ENCODE data around the gene BOD1L1.

- TF ChIP-seq CTCF (IDR thresholded peaks at IDR 0.05) (no peak), POLR2A (IDR thresholded peaks at IDR 0.05) (no peak)
Observed at GRCh38 chr4:13524504-13525243, 102.9 kb downstream of the BOD1L1 start.

Measured in Peyer's patch (tissue), 4 donors.